ENCODE measurements around the gene COL9A2.
A peak's percentile ranks its signal among the peaks of the same experiment; 100 is the strongest.

COL9A2 gene

GRCh38 chr1:40301541-40302299 lies 15.4 kb downstream of the COL9A2 start:
- DNase-seq = no peak

- DNase-seq = no peak
These were observed 16.0 kb downstream of the COL9A2 start for GRCh38 chr1:40301066-40301465.

- DNase-seq = no peak
These were observed 16.4 kb downstream of the COL9A2 start for GRCh38 chr1:40300651-40301050.

GRCh38 chr1:40300249-40300567 lies 16.9 kb downstream of the COL9A2 start:
- no peak for DNase-seq

- no peak for DNase-seq
These were observed 17.5 kb downstream of the COL9A2 start for GRCh38 chr1:40299366-40300248.

GRCh38 chr1:40291293-40291692 lies 25.8 kb downstream of the COL9A2 start:
- no peak for DNase-seq

GRCh38 chr1:40281853-40282252 lies 35.2 kb downstream of the COL9A2 start:
- no peak for DNase-seq

GRCh38 chr1:40276122-40276521 lies 41.0 kb downstream of the COL9A2 start:
- no peak for DNase-seq

- DNase-seq = no peak
These were observed 42.8 kb downstream of the COL9A2 start for GRCh38 chr1:40274331-40274730.

- no peak for DNase-seq
These were observed 43.4 kb downstream of the COL9A2 start for GRCh38 chr1:40273547-40274166.

GRCh38 chr1:40272653-40273213 lies 44.4 kb downstream of the COL9A2 start:
- no peak for DNase-seq

GRCh38 chr1:40270152-40270834 lies 46.8 kb downstream of the COL9A2 start:
- peak; percentile 69 for DNase-seq

- no peak for DNase-seq
These were observed 48.9 kb downstream of the COL9A2 start for GRCh38 chr1:40268211-40268610.

- DNase-seq = no peak
These were observed 49.3 kb downstream of the COL9A2 start for GRCh38 chr1:40267767-40268187.

GRCh38 chr1:40266786-40267535 lies 50.1 kb downstream of the COL9A2 start:
- no peak for DNase-seq

GRCh38 chr1:40265919-40266318 lies 51.2 kb downstream of the COL9A2 start:
- DNase-seq = no peak

- DNase-seq = no peak
These were observed 51.8 kb downstream of the COL9A2 start for GRCh38 chr1:40265298-40265697.

- peak; percentile 71 for DNase-seq
These were observed 52.7 kb downstream of the COL9A2 start for GRCh38 chr1:40264354-40264781.

GRCh38 chr1:40258445-40258769 lies 58.7 kb downstream of the COL9A2 start:
- no peak for DNase-seq

GRCh38 chr1:40257688-40258444 lies 59.2 kb downstream of the COL9A2 start, which contains the start of gene ZMPSTE24:
TSS of gene ZMPSTE24 (plus strand) at chr1:40258236. CDS start at chr1:40258272, 36 bp downstream.
- DNase-seq = peak; percentile 98

- no peak for DNase-seq
These were observed 59.8 kb downstream of the COL9A2 start for GRCh38 chr1:40257313-40257687.
